ENCODE data around the gene FRAT2.

GRCh38 chr10:97336006-97336405 lies 1.5 kb upstream of the FRAT2 start:
- TF ChIP-seq POLR2AphosphoS5 (IDR thresholded peaks at IDR 0.05; ENCODE audit: low read depth, low read length) (no peak), POLR2A (IDR thresholded peaks at IDR 0.05; ENCODE audit: low read depth, low read length) (no peak)
